ENCODE results near the gene INPP5A. TPM values are rescaled to one million over a fixed set of nuclear protein-coding genes. Genes with fewer than 3 reads are reported as not detected.

The INPP5A gene
- total RNA-seq, 1 experiment from 2014 or later: 22.6 TPM

- Histone ChIP-seq H3K4me2 (ENCODE audit: low read length) (no peak overlapping the region), H3K9me2 (replicated peaks; ENCODE audit: low read length) (no peaks in the 10 kb centered on the region), H3K36me3 (ENCODE audit: low read depth, low read length) (no peaks in the 10 kb centered on the region), H3K27me3 (ENCODE audit: low read length) (no peaks in the 10 kb centered on the region), H3K4me1 (ENCODE audit: insufficient read depth, low read length) (peaks cover 30% of the 10 kb centered on the region), H3K79me2 (ENCODE audit: low read length) (no peaks in the 10 kb centered on the region), H3K9ac (ENCODE audit: low read length) (no peak overlapping the region), H3K4me3 (ENCODE audit: low read length) (no peak overlapping the region), H3F3A (ENCODE audit: low read length, unreplicated experiment) (no peaks in the 10 kb centered on the region), H3K27ac (ENCODE audit: low read length) (no peak overlapping the region), H3K9me3 (ENCODE audit: low read length) (no peaks in the 10 kb centered on the region), H4K20me1 (ENCODE audit: low read length) (no peaks in the 10 kb centered on the region), H2AFZ (ENCODE audit: low read length) (no peak overlapping the region)
- no peak for DNase-seq
- intact Hi-C loops (cut with micrococcal nuclease): no loop called here
- TF ChIP-seq EZH2 (IDR thresholded peaks at IDR 0.05; ENCODE audit: low read length, unreplicated experiment) (no peak), EZH2phosphoT487 (IDR thresholded peaks at IDR 0.05; ENCODE audit: borderline replicate concordance, low read length) (no peak), CTCF (conservative IDR thresholded peaks at IDR 0.05; ENCODE audit: low read depth, low read length) (no peak)
- ATAC-seq: no peak
- BruUV-seq (replicated peaks): no TSS peak
- ChIA-PET CTCF (no interaction called here), POLR2A (ENCODE audit: unreplicated experiment) (no interaction called here)
These were observed 17.3 kb upstream of the INPP5A start for GRCh38 chr10:132520177-132520811.

- intact Hi-C loops (cut with micrococcal nuclease): no loop called here
- H3K4me3 ChIP-seq (ENCODE audit: low read length): no peak overlapping the region
- H3F3A ChIP-seq (ENCODE audit: low read length, unreplicated experiment): no peaks in the 10 kb centered on the region
- POLR2A ChIA-PET (ENCODE audit: unreplicated experiment): no interaction called here
- no peak for ATAC-seq
- H4K20me1 ChIP-seq (ENCODE audit: low read length): no peaks in the 10 kb centered on the region
- H3K9me3 ChIP-seq (ENCODE audit: low read length): no peaks in the 10 kb centered on the region
- H3K9me2 ChIP-seq (replicated peaks; ENCODE audit: low read length): no peaks in the 10 kb centered on the region
- H3K36me3 ChIP-seq (ENCODE audit: low read depth, low read length): no peaks in the 10 kb centered on the region
- no peak for DNase-seq
- H3K4me2 ChIP-seq (ENCODE audit: low read length): no peak overlapping the region
- CTCF ChIA-PET: no interaction called here
- no peak overlapping the region for H2AFZ ChIP-seq (ENCODE audit: low read length)
- peaks cover 30% of the 10 kb centered on the region for H3K4me1 ChIP-seq (ENCODE audit: insufficient read depth, low read length)
- TF ChIP-seq EZH2phosphoT487 (IDR thresholded peaks at IDR 0.05; ENCODE audit: borderline replicate concordance, low read length) (no peak), EZH2 (IDR thresholded peaks at IDR 0.05; ENCODE audit: low read length, unreplicated experiment) (no peak)
- BruUV-seq (replicated peaks): no TSS peak
- H3K79me2 ChIP-seq (ENCODE audit: low read length): no peaks in the 10 kb centered on the region
- no peaks in the 10 kb centered on the region for H3K27me3 ChIP-seq (ENCODE audit: low read length)
- no peak overlapping the region for H3K27ac ChIP-seq (ENCODE audit: low read length)
- H3K9ac ChIP-seq (ENCODE audit: low read length): no peak overlapping the region
These were observed 16.5 kb upstream of the INPP5A start for GRCh38 chr10:132521041-132521465.

- ChIA-PET POLR2A (ENCODE audit: unreplicated experiment) (no interaction called here), CTCF (no interaction called here)
- Histone ChIP-seq H3K4me3 (ENCODE audit: low read length) (no peak overlapping the region), H4K20me1 (ENCODE audit: low read length) (no peaks in the 10 kb centered on the region), H3K4me1 (ENCODE audit: insufficient read depth, low read length) (peaks cover 27% of the 10 kb centered on the region), H3K9ac (ENCODE audit: low read length) (no peak overlapping the region), H3F3A (ENCODE audit: low read length, unreplicated experiment) (no peaks in the 10 kb centered on the region), H3K9me2 (replicated peaks; ENCODE audit: low read length) (no peaks in the 10 kb centered on the region), H3K79me2 (ENCODE audit: low read length) (no peaks in the 10 kb centered on the region), H2AFZ (ENCODE audit: low read length) (no peak overlapping the region), H3K36me3 (ENCODE audit: low read depth, low read length) (no peaks in the 10 kb centered on the region), H3K9me3 (ENCODE audit: low read length) (no peaks in the 10 kb centered on the region), H3K27ac (ENCODE audit: low read length) (no peak overlapping the region), H3K4me2 (ENCODE audit: low read length) (no peak overlapping the region), H3K27me3 (ENCODE audit: low read length) (no peaks in the 10 kb centered on the region)
- intact Hi-C loops (cut with micrococcal nuclease): no loop called here
- no peak for ATAC-seq
- no TSS peak for BruUV-seq (replicated peaks)
- TF ChIP-seq CTCF (conservative IDR thresholded peaks at IDR 0.05; ENCODE audit: low read depth, low read length) (no peak), EZH2phosphoT487 (IDR thresholded peaks at IDR 0.05; ENCODE audit: borderline replicate concordance, low read length) (no peak), EZH2 (IDR thresholded peaks at IDR 0.05; ENCODE audit: low read length, unreplicated experiment) (no peak)
- no peak for DNase-seq
These were observed 16.0 kb upstream of the INPP5A start for GRCh38 chr10:132521466-132522102.

Data from PC-3 (cell line).